Testis (tissue), 3 donors: ENCODE results near the gene STRIP2. TPM values are rescaled to one million over a fixed set of nuclear protein-coding genes. Genes with fewer than 3 reads are reported as not detected.

Experiments
- DNase-seq: peaks from one replicate; pipeline ENCODE4 v3.0.0-alpha.2; 2019
- H3K27ac ChIP-seq, 2 donors: fragments of 200-600 bp; sonication (generic); one replicate each; pipeline ENCODE4 v1.5.1; 2019
- H3K27me3 ChIP-seq: fragments of 200-600 bp; sonication (generic); one replicate; pipeline ENCODE4 v1.5.1; 2019
- H3K36me3 ChIP-seq: fragments of 200-600 bp; sonication (generic); one replicate; pipeline ENCODE4 v1.5.1; 2017; ENCODE audit warnings: low read depth; ENCODE audit errors: missing control alignments
- H3K4me1 ChIP-seq: fragments of 200-600 bp; sonication (generic); one replicate; pipeline ENCODE4 v1.5.1; 2019
- H3K4me3 ChIP-seq, 2 donors: fragments of 200-600 bp; sonication (generic); one replicate each; pipeline ENCODE4 v1.5.1; 2017 to 2019
- H3K9me3 ChIP-seq: fragments of 200-600 bp; sonication (generic); one replicate; pipeline ENCODE4 v1.5.1; 2017
- POLR2A ChIP-seq: fragments of 450-650 bp; IDR thresholded peaks from one replicate; pipeline ENCODE4 v1.6.1; 2017; ENCODE audit warnings: antibody characterized with exemption, mild to moderate bottlenecking, moderate library complexity
- WGBS, 2 donors: methylation state at CpG; one replicate each; pipeline ENCODE4 v1.1.5; 2018; 5-methylcytosine and 5-hydroxymethylcytosine counted together
- intact Hi-C: fragments of 100-400 bp; cut with DNase I; formaldehyde crosslinking; loops from one replicate; pipeline ENCODE4 v1.15.1; 2023; ENCODE audit warnings: low total_unique reads
- polyA plus RNA-seq: library from polyadenylated mRNA; stranded (reverse); fragments of 350-450 nt; fragmentation: Illumina TruSeq; extraction: RNeasy Lipid Tissue Mini Kit (QIAGEN cat#74804); gene quantifications from one replicate; pipeline ENCODE4 v1.2.3, GENCODE V29; 2014; ENCODE audit warnings: low read depth, low replicate concordance; ENCODE audit not compliant: insufficient read depth
- total RNA-seq, 2 donors: library from RNA; depleted of rRNA; stranded (reverse); fragments of >200 nt; gene quantifications; one replicate each; pipeline ENCODE4 v1.2.3, GENCODE V29; 2016
- TF ChIP-seq, protein P1 (sequence below), 3 experiments: fragments of 450-650 bp in 2 of 3; fragments of 200-600 bp in 1 of 3; sonication (generic) in 1 of 3; IDR thresholded peaks; one replicate each; pipeline ENCODE4 v1.5.1; 2016 to 2019; ENCODE audit warnings: antibody characterized with exemption in 3 of 3, mild to moderate bottlenecking in 2 of 3, moderate library complexity in 1 of 3

STRIP2 gene
- total and polyA plus RNA-seq, 3 donors from 2014 or later = 18.8 to 54.0 (median 25.5) TPM

DNA sequence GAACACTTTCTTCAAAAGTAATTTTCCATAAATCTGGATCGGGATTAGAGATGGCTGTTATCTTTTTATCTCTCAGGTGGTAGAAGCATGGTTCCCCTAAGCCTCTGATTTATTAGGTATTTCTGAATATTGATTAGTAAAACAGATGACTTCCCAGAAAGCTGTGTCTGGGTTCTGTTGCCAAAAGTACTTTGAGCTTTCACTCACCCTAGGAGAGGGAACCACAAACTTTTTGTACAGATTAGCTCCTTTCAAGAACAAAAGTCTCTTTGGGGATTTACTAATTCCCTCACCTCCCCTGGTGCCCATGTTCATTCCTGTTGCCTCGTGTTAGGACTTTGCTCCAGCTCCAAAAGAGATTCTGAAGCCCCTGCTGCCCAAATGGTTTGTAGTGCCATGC lies 46.7 kb upstream of the STRIP2 start:
- no peak overlapping the region for H3K27ac ChIP-seq
- no peaks in the 10 kb centered on the region for H3K36me3 ChIP-seq
- intact Hi-C loops = no loop called here
- no peak for DNase-seq
- no peaks in the 10 kb centered on the region for H3K27me3 ChIP-seq
- WGBS, 2 donors = 79 to 91% methylated on average over 2 of the region's 2 CpGs
- H3K9me3 ChIP-seq = no peaks in the 10 kb centered on the region
- H3K4me1 ChIP-seq = no peaks in the 10 kb centered on the region
- H3K4me3 ChIP-seq = no peak overlapping the region
- TF ChIP-seq POLR2A = no peak
- TF ChIP-seq, protein P1, sequence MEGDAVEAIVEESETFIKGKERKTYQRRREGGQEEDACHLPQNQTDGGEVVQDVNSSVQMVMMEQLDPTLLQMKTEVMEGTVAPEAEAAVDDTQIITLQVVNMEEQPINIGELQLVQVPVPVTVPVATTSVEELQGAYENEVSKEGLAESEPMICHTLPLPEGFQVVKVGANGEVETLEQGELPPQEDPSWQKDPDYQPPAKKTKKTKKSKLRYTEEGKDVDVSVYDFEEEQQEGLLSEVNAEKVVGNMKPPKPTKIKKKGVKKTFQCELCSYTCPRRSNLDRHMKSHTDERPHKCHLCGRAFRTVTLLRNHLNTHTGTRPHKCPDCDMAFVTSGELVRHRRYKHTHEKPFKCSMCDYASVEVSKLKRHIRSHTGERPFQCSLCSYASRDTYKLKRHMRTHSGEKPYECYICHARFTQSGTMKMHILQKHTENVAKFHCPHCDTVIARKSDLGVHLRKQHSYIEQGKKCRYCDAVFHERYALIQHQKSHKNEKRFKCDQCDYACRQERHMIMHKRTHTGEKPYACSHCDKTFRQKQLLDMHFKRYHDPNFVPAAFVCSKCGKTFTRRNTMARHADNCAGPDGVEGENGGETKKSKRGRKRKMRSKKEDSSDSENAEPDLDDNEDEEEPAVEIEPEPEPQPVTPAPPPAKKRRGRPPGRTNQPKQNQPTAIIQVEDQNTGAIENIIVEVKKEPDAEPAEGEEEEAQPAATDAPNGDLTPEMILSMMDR (IDR thresholded peaks at IDR 0.05) = no peak

DNA sequence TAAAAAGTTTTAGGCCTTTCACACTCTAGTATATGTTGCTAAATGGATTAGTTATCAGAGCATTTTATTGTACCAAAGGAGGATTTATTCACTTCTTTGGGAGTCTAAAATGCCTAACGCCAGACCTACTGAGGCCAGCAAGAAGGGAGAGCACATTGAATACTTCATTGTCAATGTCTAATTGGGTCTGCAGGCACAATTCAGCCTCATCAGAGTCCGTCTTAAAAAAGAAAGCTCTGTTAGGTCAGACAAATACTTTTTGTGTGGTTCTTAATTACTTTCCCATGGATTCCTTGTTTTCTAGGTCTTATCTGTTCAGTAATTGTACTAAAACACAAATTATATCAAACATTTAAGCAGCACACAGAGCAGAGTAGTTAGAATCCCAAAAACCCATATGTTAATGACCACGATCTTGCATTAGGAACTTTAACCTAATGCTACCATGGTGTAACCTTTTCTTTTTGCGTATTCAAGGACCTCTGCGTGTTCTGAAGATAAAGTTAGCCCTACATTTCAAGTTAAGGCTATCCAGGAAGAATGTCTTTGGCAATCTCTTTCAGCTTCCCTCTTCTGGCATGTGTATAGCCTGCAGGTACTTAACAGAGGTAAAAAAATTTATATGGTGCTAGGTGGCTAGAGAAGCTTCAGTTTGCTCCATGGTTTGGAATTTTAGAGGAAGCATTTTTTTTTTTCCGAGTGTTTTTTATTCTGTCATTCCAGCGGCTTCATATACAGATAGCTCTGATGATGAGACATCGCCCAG lies 45.7 kb upstream of the STRIP2 start:
- TF ChIP-seq, protein P1 (IDR thresholded peaks at IDR 0.05) = no peak
- no peak for TF ChIP-seq POLR2A
- H3K4me3 ChIP-seq = no peak overlapping the region
- H3K27ac ChIP-seq = no peak overlapping the region
- DNase-seq = no peak
- no peaks in the 10 kb centered on the region for H3K27me3 ChIP-seq
- no peaks in the 10 kb centered on the region for H3K9me3 ChIP-seq
- 86 to 96% methylated on average over 8 of the region's 8 CpGs for WGBS, 2 donors
- intact Hi-C loops = no loop called here
- H3K36me3 ChIP-seq = no peaks in the 10 kb centered on the region
- H3K4me1 ChIP-seq = no peaks in the 10 kb centered on the region

DNA sequence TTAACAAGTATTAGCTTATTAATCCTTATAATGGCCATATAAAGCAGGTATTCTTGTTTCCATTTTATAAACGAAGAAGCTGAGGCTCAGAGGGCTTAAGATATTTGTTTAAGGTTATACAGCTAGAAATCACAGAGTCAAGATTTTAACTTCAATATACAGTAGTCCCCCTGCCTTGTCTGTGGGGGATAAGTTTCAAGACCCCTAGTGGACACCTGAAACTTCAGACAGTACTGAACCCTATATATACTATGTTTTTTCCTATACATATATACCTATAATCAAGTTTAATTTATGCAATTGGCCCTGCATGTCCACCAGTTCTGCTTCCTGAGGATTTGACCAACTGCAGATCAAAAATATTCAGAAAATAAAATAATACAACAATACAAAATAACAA lies 44.4 kb upstream of the STRIP2 start:
- WGBS, 2 donors = 78 to 82% methylated on average over 1 of the region's 1 CpG
- Histone ChIP-seq H3K9me3 (no peaks in the 10 kb centered on the region), H3K4me1 (no peaks in the 10 kb centered on the region), H3K27ac (no peak overlapping the region), H3K36me3 (no peaks in the 10 kb centered on the region), H3K4me3 (no peak overlapping the region), H3K27me3 (no peaks in the 10 kb centered on the region)
- no peak for DNase-seq
- TF ChIP-seq POLR2A = no peak
- TF ChIP-seq, protein P1 (IDR thresholded peaks at IDR 0.05) = no peak
- intact Hi-C loops = no loop called here

DNA sequence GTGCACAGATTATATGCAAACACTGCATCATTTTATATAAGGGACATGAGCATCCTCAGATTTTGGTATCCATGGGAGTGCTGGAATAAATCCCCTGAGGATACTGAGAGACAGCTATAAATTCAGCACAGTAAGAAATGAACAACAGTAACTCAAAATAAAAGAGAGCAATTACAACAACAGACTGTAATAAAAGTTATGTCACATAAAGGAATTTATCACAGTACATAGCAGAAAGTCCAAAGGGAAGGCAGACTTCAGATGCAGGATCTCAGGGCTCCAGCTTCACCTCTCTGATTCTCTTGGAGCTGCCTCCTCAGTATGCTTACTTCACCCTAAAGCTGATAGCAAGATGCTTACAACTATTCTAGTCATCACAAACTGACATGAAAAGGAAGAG lies 43.9 kb upstream of the STRIP2 start:
- TF ChIP-seq, protein P1 (IDR thresholded peaks at IDR 0.05) = no peak
- no peak for TF ChIP-seq POLR2A
- intact Hi-C loops = no loop called here

More for the DNA sequence above, 43.9 kb upstream of the STRIP2 start:
- Histone ChIP-seq H3K4me1 (no peaks in the 10 kb centered on the region), H3K4me3 (no peak overlapping the region), H3K27ac (no peak overlapping the region), H3K36me3 (no peaks in the 10 kb centered on the region), H3K27me3 (no peaks in the 10 kb centered on the region), H3K9me3 (no peaks in the 10 kb centered on the region)
- DNase-seq = no peak
